ENCODE data around the gene SEC16B.

The SEC16B gene

GRCh38 chr1:177913762-177914540 is 55.9 kb downstream of the SEC16B start:
- in situ Hi-C loops (cut with MboI; ENCODE audit: low sequenced_read_pairs) = no loop called here

- in situ Hi-C loops (cut with MboI; ENCODE audit: low sequenced_read_pairs) = no loop called here
These were observed 56.9 kb downstream of the SEC16B start for GRCh38 chr1:177912991-177913390.

- in situ Hi-C loops (cut with MboI; ENCODE audit: low sequenced_read_pairs) = no loop called here
These were observed 60.4 kb downstream of the SEC16B start for GRCh38 chr1:177909416-177909815.

GRCh38 chr1:177907000-177907399 is 62.9 kb downstream of the SEC16B start:
- in situ Hi-C loops (cut with MboI; ENCODE audit: low sequenced_read_pairs) = no loop called here

- in situ Hi-C loops (cut with MboI; ENCODE audit: low sequenced_read_pairs) = no loop called here
These were observed 64.2 kb downstream of the SEC16B start for GRCh38 chr1:177905686-177906085.

GRCh38 chr1:177902266-177902665 is 67.6 kb downstream of the SEC16B start:
- in situ Hi-C loops (cut with MboI; ENCODE audit: low sequenced_read_pairs) = no loop called here

GRCh38 chr1:177897998-177898654 is 71.7 kb downstream of the SEC16B start:
- in situ Hi-C loops (cut with MboI; ENCODE audit: low sequenced_read_pairs) = no loop called here

- in situ Hi-C loops (cut with MboI; ENCODE audit: low sequenced_read_pairs) = no loop called here
These were observed 72.4 kb downstream of the SEC16B start for GRCh38 chr1:177897281-177897997.
